ENCODE measurements around the gene IPO8. TPM values are rescaled to one million over a fixed set of nuclear protein-coding genes. Genes with fewer than 3 reads are reported as not detected.
"Not testable (repeated sequence)": the region's sequence is repeated elsewhere in the genome, so short reads cannot be mapped to it uniquely, and the experiment has no call there.

IPO8 gene
- total RNA-seq, 1 donor from 2014 or later: 27.8 TPM

GRCh38 chr12:30610718-30611117 lies 85.0 kb downstream of the IPO8 start:
- no peak for ATAC-seq

DNA sequence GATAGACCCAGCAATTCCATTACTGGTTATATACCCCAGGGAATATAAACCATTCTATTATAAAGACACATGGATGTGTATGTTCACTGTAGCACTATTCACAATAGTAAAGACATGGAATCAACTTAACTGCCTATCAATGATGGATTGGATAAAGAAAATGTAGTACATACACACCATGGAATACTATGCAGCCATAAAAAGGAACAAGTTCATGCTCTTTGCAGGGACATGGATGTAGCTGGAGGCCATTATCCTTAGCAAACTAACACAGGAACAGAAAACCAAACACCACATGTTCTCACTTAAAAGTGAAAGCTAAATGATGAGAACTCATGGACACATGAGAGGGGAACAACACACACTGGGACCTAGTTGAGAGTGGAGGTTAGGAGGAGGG lies 85.8 kb downstream of the IPO8 start:
- ATAC-seq; DNase-seq (ENCODE audit: low spot score): not testable (repeated sequence)

More at GRCh38 chr12:30610718-30611117, 85.0 kb downstream of the IPO8 start:
- no peak for DNase-seq (ENCODE audit: low spot score)

- not testable (repeated sequence) for ATAC-seq; DNase-seq (ENCODE audit: low spot score)
Observed at GRCh38 chr12:30604302-30604701, 91.4 kb downstream of the IPO8 start.

GRCh38 chr12:30603129-30603528 lies 92.5 kb downstream of the IPO8 start:
- ATAC-seq: no peak

DNA sequence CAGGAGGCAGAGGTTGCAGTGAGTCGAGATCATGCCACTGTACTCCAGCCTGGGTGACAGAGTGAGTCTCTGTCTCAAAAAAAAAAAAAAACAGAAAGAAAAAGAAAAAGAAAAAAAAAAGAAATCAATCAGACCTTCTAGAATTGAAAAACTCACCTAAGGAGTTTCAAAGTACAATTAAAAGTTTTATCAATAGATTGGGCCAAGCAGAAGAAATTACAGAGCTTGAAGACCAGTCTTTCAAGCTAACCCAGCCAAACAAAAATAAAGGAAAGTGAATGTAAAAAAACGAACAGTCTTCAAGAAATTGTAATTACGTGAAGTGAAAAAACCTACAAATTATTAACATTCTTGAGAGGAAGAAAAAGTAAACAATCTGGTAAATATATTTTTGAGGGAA lies 93.0 kb downstream of the IPO8 start:
- ATAC-seq: no peak
- no peak for DNase-seq (ENCODE audit: low spot score)

More at GRCh38 chr12:30603129-30603528, 92.5 kb downstream of the IPO8 start:
- DNase-seq (ENCODE audit: low spot score): no peak

- DNase-seq (ENCODE audit: low spot score) (no peak), ATAC-seq (no peak)
Observed at GRCh38 chr12:30599608-30600007, 96.1 kb downstream of the IPO8 start.

GRCh38 chr12:30598889-30599288 lies 96.8 kb downstream of the IPO8 start:
- no peak for DNase-seq (ENCODE audit: low spot score)
- no peak for ATAC-seq

DNA sequence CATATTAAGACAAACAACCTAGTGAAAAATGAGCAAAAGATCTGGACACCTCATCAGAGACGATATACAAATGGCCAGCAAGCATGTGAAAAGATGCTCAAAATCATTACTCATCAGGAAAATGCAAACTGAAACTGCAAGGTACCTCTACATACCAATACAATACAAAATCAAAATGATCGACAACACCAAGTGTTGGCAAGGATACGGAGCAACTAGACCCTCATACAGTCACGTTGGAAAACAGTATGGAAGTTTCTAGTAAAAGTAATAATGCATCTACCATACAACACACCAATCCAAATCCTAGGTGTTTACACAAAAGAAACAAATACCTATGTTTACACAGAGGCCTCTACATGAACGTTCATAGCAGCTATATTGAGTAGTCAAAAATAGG lies 99.9 kb downstream of the IPO8 start:
- ATAC-seq (no peak), DNase-seq (ENCODE audit: low spot score) (no peak)

DNA sequence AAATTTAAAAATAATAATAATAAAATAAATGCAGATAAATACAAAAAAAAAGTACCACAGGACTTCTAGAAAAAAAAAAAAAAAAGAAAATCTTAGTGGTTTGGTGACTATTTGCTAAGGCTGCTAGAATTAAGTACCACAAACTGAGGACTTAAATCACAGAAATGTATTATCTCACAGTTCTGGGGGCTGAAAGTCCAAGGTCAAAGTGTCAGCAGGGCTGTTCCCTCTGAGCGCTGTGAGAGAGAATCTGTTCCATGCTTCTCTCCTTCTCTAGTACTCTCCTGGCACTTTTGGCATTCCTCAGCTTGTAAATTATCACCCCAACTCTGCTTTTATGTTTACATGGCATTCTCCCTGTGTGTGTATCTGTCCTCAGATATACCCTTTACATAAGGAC lies 101.2 kb downstream of the IPO8 start:
- no peak for ATAC-seq
- no peak for DNase-seq (ENCODE audit: low spot score)

DNA sequence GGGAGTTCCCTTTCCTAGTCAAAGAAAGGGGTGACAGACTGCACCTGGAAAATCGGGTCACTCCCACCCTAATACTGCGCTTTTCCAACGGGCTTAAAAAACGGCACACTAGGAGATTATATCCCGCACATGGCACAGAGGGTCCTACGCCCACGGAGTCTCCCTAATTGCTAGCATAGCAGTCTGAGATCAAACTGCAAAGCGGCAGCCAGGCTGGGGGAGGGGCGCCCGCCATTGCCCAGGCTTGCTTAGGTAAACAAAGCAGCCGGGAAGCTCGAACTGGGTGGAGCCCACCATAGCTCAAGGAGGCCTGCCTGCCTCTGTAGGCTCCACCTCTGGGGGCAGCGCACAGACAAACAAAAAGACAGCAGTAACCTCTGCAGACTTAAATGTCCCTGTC lies 107.1 kb downstream of the IPO8 start:
- not testable (repeated sequence) for DNase-seq (ENCODE audit: low spot score); ATAC-seq

DNA sequence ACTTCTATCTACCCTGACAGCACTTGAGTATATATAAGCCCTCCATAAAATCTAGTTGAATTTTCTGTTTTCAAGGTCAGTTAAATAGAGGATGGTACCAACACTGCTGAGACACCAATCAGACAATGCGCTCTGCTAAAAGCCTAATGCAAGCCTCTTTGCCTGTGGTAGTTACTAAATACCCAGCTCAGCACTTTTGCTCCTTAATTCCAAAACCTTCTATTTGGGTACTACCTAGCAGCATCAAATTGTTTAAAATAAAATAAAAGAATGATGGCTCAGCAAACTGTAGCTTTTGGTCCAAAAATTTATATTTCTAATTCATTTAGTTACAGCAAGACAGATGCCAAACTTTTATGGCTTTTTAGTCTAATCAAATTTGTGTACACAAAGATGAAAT lies 107.9 kb downstream of the IPO8 start:
- DNase-seq (ENCODE audit: low spot score) (no peak), ATAC-seq (no peak)

DNA sequence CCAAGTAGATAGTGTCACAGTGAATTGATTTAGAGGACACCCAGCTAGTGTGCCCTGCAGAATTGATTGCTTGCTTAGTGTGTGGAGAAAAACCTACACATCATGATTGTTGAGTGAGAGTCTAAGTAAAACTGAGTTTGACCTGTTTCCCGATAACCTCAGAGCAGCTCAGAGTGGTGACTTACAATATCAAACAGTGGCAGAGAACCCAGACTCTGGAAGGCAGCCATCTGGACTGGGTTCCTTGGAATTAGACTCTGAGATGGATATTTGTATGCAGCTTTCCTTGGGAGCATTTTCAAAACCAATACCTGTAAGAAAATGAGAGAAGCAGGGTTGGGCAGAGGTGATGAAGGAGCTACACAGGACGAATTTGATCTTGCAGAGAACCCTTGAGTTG lies 109.8 kb downstream of the IPO8 start:
- no peak for DNase-seq (ENCODE audit: low spot score)
- ATAC-seq: no peak

DNA sequence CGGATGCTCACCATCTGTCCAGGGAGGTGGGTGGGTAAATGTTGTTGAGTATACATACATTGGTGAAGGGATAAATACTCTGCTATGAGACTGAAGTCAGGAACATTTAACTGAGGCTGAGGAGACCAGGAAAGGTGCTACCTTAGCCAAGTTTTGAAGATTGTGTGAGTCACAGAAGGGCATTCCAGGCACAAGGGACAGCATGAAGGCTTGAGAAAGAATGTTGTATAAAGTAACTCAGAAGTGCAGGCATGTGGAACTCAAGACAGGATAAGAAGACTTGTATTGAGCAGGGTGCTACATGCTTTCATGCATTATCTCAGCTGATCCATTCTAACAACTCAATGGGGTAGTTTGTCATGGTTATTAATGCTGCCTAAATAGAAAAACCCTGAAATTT lies 112.7 kb downstream of the IPO8 start:
- DNase-seq (ENCODE audit: low spot score) (no peak), ATAC-seq (no peak)

DNA sequence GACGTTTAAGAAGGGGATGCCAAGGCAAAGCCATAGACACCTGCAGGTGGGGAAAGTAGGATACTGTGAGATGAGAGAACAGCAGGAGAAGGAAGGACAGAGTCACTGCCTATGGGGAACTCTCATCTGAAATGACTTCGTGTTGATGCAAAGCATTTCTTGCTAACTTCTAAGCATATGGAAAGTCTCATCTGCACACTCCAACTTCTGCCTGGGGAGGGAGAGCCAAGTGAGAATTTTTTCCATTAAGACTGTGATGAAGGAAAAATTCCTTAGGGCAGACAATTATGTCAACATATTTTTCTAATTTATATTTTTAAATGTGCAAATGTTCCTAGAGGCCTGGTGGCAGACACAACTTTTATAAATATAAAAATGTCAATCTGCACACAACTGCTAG lies 115.3 kb downstream of the IPO8 start:
- ATAC-seq: no peak
- DNase-seq (ENCODE audit: low spot score): no peak

Other genes with a start within 250 kb of the IPO8 start
- 7.2 TPM for gene CAPRIN2, start 59.1 kb upstream of the IPO8 start, total RNA-seq
- 0.93 TPM for gene TSPAN11, start 230.9 kb upstream of the IPO8 start, total RNA-seq